Stimulated activated memory B cell treated with anti-CD40 and anti-IgM and Interleukin-4, amounts not matched to agents 10 μg/mL and 1 μg/mL and 100 μg/mL, for 72 hours (primary cell): ENCODE measurements around the gene VPS54.
"Not testable (repeated sequence)": the region's sequence is repeated elsewhere in the genome, so short reads cannot be mapped to it uniquely, and the experiment has no call there.

Experiments
- ATAC-seq: fragments of 150-1000 bp; cut with Tn5 transposase; 2 replicates; pipeline ENCODE4 v1.10.0; 2021
- H3K27ac Mint-ChIP-seq: one replicate; pipeline ENCODE4 v1.8.0; 2022; ENCODE audit warnings: mild to moderate bottlenecking, mixed read lengths
- H3K27me3 Mint-ChIP-seq: one replicate; pipeline ENCODE4 v1.8.0; 2022; ENCODE audit warnings: mixed read lengths
- H3K36me3 Mint-ChIP-seq: one replicate; pipeline ENCODE4 v1.8.0; 2022; ENCODE audit warnings: mixed read lengths
- H3K4me1 Mint-ChIP-seq: one replicate; pipeline ENCODE4 v1.8.0; 2022; ENCODE audit warnings: mixed read lengths
- H3K4me3 Mint-ChIP-seq: one replicate; pipeline ENCODE4 v1.8.0; 2022; ENCODE audit warnings: mild to moderate bottlenecking, moderate library complexity, mixed read lengths
- H3K9me3 Mint-ChIP-seq: one replicate; pipeline ENCODE4 v1.8.0; 2022; ENCODE audit warnings: mixed read lengths

VPS54 gene

DNA sequence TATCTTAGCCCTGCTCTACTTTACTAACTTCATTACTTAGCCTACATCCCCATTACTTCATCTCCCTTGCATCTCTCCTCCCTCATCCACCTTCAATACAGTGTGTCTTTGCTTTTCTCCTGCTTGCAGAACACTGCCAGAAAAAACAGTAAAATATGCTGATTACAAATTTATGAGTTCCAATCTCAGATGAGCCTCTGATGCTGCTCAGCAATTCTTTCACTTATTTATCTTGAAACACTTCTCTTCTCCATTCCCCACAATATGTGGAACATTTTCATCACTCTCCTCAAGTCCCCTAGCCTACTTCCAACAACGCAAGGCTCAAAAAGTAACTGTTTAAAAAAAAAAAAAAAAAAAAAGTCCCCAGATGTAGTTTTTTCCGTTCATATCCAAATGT is 7.1 kb downstream of the VPS54 start:
- no peaks in the 10 kb centered on the region for H3K27me3 Mint-ChIP-seq
- ATAC-seq = no peak
- H3K27ac Mint-ChIP-seq = no peak overlapping the region
- H3K4me1 Mint-ChIP-seq = peaks cover 37% of the 10 kb centered on the region
- peaks cover 18% of the 10 kb centered on the region for H3K36me3 Mint-ChIP-seq
- no peak overlapping the region for H3K4me3 Mint-ChIP-seq
- H3K9me3 Mint-ChIP-seq = no peaks in the 10 kb centered on the region

GRCh38 chr2:64008434-64009009 is 10.7 kb downstream of the VPS54 start:
- no peak overlapping the region for H3K4me3 Mint-ChIP-seq
- H3K27ac Mint-ChIP-seq = no peak overlapping the region
- no peak for ATAC-seq
- H3K9me3 Mint-ChIP-seq = no peaks in the 10 kb centered on the region
- peaks cover 23% of the 10 kb centered on the region for H3K36me3 Mint-ChIP-seq
- peaks cover 29% of the 10 kb centered on the region for H3K4me1 Mint-ChIP-seq
- H3K27me3 Mint-ChIP-seq = no peaks in the 10 kb centered on the region

GRCh38 chr2:64007924-64008323 is 11.3 kb downstream of the VPS54 start:
- H3K36me3 Mint-ChIP-seq = peaks cover 24% of the 10 kb centered on the region
- no peak overlapping the region for H3K4me3 Mint-ChIP-seq
- H3K9me3 Mint-ChIP-seq = no peaks in the 10 kb centered on the region
- no peak overlapping the region for H3K27ac Mint-ChIP-seq
- peaks cover 28% of the 10 kb centered on the region for H3K4me1 Mint-ChIP-seq
- no peaks in the 10 kb centered on the region for H3K27me3 Mint-ChIP-seq
- ATAC-seq = no peak

- no peaks in the 10 kb centered on the region for H3K9me3 Mint-ChIP-seq
- no peak overlapping the region for H3K27ac Mint-ChIP-seq
- no peak for ATAC-seq
- H3K4me1 Mint-ChIP-seq = peaks cover 20% of the 10 kb centered on the region
- no peak overlapping the region for H3K4me3 Mint-ChIP-seq
- no peaks in the 10 kb centered on the region for H3K27me3 Mint-ChIP-seq
- H3K36me3 Mint-ChIP-seq = peaks cover 29% of the 10 kb centered on the region
These were observed 13.4 kb downstream of the VPS54 start for GRCh38 chr2:64005707-64006356.

DNA sequence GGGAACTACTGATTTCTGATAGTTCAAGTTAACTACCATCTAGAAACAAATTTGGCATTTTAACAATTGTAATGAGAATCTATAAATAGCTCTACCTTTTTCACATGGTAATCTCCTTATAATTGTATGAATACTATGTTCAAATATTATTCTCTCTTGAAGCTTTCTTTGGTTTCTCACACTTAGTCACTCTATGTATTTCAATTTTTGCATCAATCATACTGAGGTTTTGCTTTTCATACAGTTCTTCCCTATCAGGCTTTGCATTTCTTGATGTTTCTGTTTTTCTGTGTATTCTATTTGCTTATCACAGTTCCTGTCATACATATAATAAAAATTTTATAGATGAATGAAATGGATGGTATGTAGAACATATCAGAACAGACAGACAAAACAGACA is 16.0 kb downstream of the VPS54 start:
- Mint-ChIP-seq H3K36me3 (peaks cover 49% of the 10 kb centered on the region), H3K27ac (no peak overlapping the region), H3K27me3 (no peaks in the 10 kb centered on the region), H3K9me3 (peaks cover 2% of the 10 kb centered on the region), H3K4me3 (no peak overlapping the region), H3K4me1 (peaks cover 16% of the 10 kb centered on the region)
- no peak for ATAC-seq

DNA sequence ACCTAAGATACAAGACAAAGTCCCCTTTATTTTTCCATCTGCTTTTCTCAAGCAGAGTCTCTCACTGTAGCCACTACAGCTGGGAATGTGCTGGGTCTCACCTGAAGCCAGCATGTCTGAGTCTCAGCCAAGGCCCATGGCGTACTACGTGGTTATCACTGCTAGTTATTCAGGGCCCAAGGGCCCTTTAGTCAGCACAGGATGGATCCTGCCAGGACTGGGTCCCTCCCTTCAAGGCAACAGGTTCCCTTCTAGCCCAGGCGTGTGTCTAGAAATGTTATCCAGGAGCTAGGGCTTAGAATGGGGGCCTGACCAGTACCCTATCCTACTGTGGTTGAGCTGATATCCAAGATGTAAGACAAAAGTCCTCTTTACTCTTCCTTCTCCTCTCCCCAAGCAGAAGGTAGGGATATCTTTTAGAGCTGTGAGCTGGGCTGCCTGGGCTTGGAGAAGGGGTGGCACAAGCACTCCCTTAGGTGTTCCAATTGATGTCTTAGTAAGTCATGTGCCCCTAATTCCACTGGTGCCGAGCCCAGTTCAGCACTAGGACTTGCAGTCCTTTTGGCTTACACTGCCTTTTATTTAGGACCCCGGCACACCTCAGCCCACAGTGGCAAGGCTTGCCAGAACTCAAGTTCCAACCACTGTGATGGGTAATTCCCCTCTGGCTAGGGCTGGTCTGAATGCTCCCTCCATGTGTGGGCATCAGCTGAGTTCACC is 17.7 kb downstream of the VPS54 start:
- Mint-ChIP-seq H3K27me3 (no peaks in the 10 kb centered on the region), H3K4me3 (no peak overlapping the region), H3K4me1 (peaks cover 7% of the 10 kb centered on the region), H3K9me3 (peaks cover 13% of the 10 kb centered on the region), H3K36me3 (peaks cover 50% of the 10 kb centered on the region), H3K27ac (no peak overlapping the region)
- no peak for ATAC-seq

DNA sequence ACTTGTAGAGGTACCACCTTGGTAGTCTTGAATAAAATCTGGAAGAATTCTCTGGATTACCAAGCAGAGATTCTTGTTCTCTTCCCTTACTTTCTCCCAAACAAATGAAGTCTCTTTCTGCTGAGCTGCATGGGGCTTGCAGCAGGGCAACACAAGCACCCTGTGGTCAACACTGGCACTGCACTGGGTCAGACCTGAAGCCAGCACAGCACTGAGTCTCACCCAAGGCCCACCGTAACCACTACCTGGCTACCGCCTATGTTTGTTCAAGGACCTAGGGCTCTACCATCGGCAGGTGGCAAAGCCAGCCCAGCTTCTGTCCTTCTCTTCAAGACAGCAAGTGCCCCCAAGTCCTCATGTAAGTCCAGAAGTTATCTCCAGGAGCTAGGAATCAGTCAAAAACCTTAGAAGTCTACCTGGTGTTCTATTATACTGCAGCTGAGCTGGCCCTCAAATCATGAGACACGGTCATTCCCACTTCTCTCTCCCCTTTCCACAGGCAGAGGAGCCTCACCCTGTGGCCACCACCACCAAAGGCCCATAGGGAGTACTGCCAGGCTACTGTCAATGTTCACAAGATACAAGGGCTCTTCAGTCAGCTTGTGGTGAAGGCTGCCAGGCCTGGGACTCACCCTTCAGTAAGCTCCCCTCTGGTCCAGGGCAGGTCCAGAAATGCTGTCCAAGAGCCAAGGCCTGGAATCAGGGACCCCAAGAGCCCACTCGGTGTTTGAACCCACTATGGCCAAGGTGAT is 18.4 kb downstream of the VPS54 start:
- peaks cover 13% of the 10 kb centered on the region for H3K9me3 Mint-ChIP-seq
- no peak overlapping the region for H3K27ac Mint-ChIP-seq
- no peaks in the 10 kb centered on the region for H3K27me3 Mint-ChIP-seq
- peaks cover 7% of the 10 kb centered on the region for H3K4me1 Mint-ChIP-seq
- ATAC-seq = no peak
- no peak overlapping the region for H3K4me3 Mint-ChIP-seq
- H3K36me3 Mint-ChIP-seq = peaks cover 50% of the 10 kb centered on the region

GRCh38 chr2:63999049-63999448 is 20.2 kb downstream of the VPS54 start:
- H3K36me3 Mint-ChIP-seq = peaks cover 53% of the 10 kb centered on the region
- peaks cover 13% of the 10 kb centered on the region for H3K9me3 Mint-ChIP-seq
- no peak for ATAC-seq
- no peak overlapping the region for H3K27ac Mint-ChIP-seq
- H3K4me3 Mint-ChIP-seq = no peak overlapping the region
- H3K4me1 Mint-ChIP-seq = peaks cover 7% of the 10 kb centered on the region
- H3K27me3 Mint-ChIP-seq = no peaks in the 10 kb centered on the region

DNA sequence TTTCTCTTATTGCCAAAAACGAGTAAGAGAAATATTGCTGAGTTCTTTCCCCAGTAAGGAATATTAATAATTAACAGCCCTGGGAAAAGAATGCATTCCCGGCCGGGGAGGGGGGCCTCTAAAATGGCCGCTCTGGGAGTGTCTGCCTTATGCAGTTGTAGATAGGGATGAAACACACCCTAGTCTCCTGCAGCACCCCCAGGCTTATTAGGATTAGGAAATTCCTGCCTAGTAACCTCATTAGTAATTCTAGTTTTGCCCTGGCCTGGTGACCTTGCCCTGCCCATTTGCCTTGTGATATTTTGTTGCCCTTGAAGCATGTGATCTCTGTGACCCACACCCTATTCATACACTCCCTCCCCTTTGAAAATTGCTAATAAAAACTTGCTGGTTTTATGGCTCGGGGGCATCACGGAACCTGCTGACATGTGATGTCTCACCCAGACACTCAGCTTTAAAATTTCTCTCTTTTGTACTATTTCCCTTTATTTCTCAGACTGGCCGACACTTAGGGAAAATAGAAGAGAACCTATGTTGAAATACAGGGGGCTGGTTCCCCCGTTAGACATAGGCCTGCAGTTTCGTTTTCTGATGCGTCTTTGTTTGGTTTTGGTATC is 22.5 kb downstream of the VPS54 start:
- peaks cover 13% of the 10 kb centered on the region for H3K9me3 Mint-ChIP-seq
- H3K27me3 Mint-ChIP-seq, H3K4me3 Mint-ChIP-seq: not testable (repeated sequence)

DNA sequence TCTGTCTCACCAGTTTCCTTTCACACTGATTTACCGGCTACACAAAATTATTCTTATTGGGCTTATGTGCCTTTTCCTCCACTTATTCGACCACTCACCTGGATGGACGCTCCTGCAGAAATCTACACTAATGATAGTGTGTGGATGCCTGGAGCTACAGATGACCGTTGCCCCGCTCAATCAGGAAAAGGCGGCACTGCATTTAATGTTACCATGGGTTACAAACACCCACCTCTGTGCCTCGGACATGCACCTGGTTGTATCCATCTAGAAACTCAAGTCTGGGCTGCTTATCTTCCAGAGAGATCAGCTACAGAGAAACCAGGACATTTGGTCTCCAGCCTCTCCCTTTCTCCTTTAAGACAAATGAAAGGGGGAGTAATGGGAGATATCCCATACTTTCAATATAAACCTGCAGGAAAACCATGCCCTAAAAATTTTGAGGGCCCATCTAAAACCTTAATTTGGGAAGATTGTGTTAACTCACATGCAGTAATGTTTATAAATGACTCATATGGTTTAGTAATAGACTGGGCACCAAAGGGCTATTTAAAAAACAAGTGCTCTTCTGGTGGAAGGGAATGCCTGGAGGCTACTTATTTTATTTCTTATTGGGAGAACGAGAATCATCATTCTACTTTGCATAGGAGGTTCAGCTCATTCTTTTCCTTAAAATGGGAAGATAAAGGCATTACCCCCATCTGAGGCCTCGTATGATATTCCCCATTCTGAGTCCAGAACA is 24.7 kb downstream of the VPS54 start:
- not testable (repeated sequence) for H3K4me1 Mint-ChIP-seq, H3K4me3 Mint-ChIP-seq, ATAC-seq, H3K27me3 Mint-ChIP-seq, H3K27ac Mint-ChIP-seq
- peaks cover 20% of the 10 kb centered on the region for H3K9me3 Mint-ChIP-seq
- H3K36me3 Mint-ChIP-seq = peaks cover 51% of the 10 kb centered on the region

More for the DNA sequence above, 22.5 kb downstream of the VPS54 start:
- H3K27ac Mint-ChIP-seq, H3K4me1 Mint-ChIP-seq, ATAC-seq: not testable (repeated sequence)
- peaks cover 56% of the 10 kb centered on the region for H3K36me3 Mint-ChIP-seq

DNA sequence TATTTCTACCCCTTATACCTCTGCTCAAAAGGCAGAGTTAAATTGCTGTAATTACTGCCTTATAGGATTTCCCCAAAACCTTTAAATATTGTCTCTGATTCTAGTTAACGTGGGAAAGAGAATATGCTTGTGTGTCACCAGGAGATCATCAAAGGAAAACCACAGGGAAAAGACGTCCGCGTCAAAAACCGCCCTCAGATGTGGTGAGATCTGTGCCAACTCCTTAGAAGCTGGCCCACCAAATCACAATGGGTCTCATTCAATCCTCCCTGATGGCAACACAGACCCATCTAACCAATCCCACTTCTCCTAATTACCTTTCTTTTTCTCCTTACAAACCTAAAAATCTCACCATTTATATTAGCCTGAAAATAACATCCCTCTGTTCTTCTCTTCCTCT is 25.4 kb downstream of the VPS54 start:
- ATAC-seq = no peak
- Mint-ChIP-seq H3K4me1 (no peaks in the 10 kb centered on the region), H3K9me3 (peaks cover 20% of the 10 kb centered on the region), H3K36me3 (peaks cover 51% of the 10 kb centered on the region), H3K27ac (no peak overlapping the region), H3K27me3 (no peaks in the 10 kb centered on the region), H3K4me3 (no peak overlapping the region)

GRCh38 chr2:63993130-63993584 is 26.1 kb downstream of the VPS54 start:
- not testable (repeated sequence) for H3K27me3 Mint-ChIP-seq, H3K4me3 Mint-ChIP-seq, ATAC-seq, H3K27ac Mint-ChIP-seq, H3K4me1 Mint-ChIP-seq
- H3K9me3 Mint-ChIP-seq = peaks cover 17% of the 10 kb centered on the region
- H3K36me3 Mint-ChIP-seq = peaks cover 44% of the 10 kb centered on the region

DNA sequence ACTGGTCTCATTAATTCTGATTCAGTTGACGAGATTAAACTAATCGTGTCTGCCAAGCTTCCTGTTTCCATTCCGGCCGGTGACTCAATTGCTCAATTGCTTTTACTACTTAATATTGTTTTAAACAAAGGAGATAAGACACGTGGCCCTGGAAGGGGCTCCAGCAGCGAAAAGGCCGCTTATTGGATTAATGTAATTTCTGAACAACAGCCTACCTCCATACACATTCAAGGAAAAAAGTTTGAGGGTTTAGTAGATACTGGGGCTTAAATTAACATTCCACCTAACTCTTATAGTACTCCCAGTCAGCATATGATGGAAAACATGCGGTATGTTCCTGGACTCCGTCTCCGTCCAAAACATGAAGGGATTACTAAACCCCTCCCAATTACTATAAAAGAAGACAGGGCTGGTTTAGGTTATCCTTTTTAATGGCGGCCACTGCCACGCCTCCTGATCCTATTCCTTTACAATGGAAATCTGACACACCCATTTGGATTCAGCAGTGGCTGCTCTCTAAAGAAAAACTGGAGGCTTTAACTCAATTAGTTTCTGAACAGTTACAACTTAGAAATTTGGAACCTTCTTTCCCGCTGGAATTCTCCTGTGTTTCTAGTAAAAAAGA is 27.1 kb downstream of the VPS54 start:
- Mint-ChIP-seq H3K36me3 (peaks cover 34% of the 10 kb centered on the region), H3K27ac (no peak overlapping the region), H3K4me1 (no peaks in the 10 kb centered on the region), H3K4me3 (no peak overlapping the region), H3K27me3 (no peaks in the 10 kb centered on the region), H3K9me3 (peaks cover 10% of the 10 kb centered on the region)
- no peak for ATAC-seq
